ENCODE measurements around the gene RGS6.

The RGS6 gene

GRCh38 chr14:72540836-72541235 lies 608.6 kb downstream of the RGS6 start:
- no peak for DNase-seq

DNA sequence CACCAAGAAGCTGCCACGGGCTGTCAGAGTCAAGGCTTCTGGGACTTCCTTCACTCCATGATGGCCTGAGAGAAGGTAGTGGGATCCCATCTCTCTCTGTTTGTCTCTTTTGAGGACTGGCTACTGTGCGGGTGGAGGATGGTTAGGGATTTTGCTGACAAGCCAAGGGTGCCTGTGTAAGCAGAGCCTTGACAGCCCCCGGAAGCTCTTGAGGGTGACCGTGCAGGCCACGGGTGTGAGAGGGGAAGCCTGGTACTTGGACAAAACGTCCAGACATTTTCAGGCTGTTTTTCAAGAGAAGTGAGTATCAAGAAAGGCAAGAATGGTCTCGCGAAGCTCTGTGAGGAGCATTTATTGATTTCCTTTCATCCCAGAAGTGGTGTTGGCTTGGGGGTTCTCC lies 609.3 kb downstream of the RGS6 start:
- DNase-seq = no peak

- no peak for DNase-seq
Measured at GRCh38 chr14:72543341-72543740, 611.1 kb downstream of the RGS6 start.

- DNase-seq = no peak
Measured at GRCh38 chr14:72544615-72545387, 612.6 kb downstream of the RGS6 start.

GRCh38 chr14:72545411-72546311 lies 613.4 kb downstream of the RGS6 start:
- DNase-seq = no peak

GRCh38 chr14:72546344-72547016 lies 614.3 kb downstream of the RGS6 start:
- DNase-seq = no peak

- DNase-seq = no peak
Measured at GRCh38 chr14:72547999-72548398, 615.8 kb downstream of the RGS6 start.

- DNase-seq = no peak
Measured at GRCh38 chr14:72549026-72549425, 616.8 kb downstream of the RGS6 start.

DNA sequence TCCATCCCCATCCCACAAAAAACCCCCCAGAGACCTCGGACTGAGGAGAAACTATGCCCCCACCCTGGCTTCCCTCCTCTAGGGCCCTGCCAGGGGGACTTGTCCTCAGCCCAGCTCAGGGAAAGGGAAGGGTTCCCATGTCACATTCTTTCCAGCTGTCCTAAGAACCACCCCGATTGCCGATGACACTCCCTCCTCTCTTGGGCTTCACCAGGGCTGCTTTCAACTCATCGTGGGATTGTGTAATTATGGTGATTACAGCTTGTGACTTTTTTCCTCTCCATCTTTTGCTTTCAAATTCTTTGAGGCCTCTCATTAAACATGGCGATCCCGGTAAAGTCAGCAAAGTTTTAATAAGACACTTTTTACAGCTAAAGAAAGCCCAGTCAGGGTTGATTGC lies 617.6 kb downstream of the RGS6 start:
- DNase-seq = no peak

GRCh38 chr14:72550513-72550912 lies 618.3 kb downstream of the RGS6 start:
- DNase-seq = no peak

GRCh38 chr14:72552236-72552635 lies 620.0 kb downstream of the RGS6 start:
- no peak for DNase-seq

DNA sequence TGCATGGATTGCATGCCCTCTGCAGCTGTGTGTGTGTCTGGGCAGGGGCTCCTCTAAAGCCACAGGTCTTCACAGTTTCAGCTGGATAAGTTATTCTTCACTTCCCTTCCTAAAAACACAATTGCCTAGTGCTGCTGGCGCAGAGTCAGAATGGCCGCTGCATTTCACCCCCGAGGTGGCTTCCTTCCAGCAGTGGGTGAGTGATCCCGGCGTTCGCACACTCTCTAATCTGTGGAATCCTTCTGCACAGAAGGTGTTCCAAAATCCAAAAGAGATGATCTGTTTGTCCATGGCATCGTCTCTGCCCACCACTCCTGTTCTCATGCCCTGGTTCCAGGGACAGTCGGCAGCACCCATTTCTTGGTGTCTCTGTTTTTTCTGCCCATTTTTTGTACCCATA lies 620.9 kb downstream of the RGS6 start:
- DNase-seq = no peak

- DNase-seq = no peak
Measured at GRCh38 chr14:72553656-72554055, 621.4 kb downstream of the RGS6 start.

DNA sequence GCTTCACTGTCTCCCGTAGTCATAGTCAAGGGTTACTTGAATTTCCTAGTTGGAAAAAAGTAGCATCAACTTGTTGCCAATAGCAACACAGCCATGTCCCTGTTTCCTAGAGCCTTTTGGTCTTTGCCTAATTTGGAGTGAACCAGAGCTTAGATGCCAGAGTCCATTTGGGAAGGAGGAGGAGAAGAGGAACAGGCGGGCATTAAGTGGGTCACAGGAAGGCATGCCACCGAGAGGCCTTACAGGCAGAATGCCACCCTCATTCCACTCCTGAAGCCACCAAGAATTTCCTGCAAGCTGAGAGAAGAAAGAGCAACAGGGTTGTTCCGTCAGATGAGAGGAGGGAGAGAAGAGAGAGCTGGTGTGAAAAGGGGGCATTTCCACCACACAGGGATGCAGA lies 622.2 kb downstream of the RGS6 start:
- DNase-seq = no peak

DNA sequence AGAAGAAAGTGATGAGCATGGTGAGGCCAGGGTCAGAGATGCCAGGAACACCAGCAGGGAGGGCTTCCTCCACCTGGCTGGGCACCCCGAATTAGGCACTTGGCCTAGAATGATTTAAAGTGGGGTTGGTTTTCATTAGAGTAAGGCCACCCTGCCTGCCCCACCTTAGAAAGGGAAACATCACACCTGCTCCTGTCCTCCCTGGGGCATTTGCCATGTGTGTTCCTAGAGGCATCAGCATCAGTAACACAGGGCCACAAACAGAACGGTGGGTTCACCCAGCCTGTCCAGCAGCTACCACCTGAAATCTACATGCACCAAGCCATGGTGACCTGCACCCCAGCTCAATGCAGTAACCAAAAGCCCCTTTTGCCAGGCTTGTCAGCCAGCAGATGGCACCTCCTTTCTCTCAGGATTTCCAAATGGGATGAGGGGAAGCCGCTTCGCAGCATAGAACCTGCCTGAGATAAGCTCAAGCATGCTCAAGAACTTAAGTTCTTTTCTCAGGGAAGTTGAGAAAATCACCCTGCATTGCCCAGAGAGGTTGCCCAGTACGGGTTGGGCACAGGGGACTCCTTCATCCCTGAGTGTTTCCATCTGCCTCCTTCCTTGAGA lies 622.9 kb downstream of the RGS6 start:
- DNase-seq = no peak

- no peak for DNase-seq
Measured at GRCh38 chr14:72555609-72556000, 623.4 kb downstream of the RGS6 start.

- no peak for DNase-seq
Measured at GRCh38 chr14:72557671-72558070, 625.4 kb downstream of the RGS6 start.

DNA sequence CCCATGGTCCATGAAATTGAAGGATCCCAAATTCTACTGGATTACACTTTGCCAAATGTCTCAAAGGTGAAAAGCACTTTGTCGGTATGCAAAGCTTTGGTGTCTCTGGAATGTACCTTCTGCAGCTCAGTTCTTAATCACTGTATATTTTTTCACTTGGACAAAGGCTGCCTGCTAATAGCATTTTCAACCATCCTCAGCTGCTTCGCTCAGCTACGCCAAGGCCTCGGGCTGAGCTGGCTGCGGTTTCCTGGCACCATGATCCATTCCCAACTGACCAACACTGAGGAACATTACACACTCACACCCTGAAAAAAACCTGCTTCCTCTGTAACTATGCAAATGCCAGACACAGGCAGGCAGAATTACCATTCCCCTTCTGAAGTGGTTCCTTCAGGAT lies 626.5 kb downstream of the RGS6 start:
- no peak for DNase-seq

DNA sequence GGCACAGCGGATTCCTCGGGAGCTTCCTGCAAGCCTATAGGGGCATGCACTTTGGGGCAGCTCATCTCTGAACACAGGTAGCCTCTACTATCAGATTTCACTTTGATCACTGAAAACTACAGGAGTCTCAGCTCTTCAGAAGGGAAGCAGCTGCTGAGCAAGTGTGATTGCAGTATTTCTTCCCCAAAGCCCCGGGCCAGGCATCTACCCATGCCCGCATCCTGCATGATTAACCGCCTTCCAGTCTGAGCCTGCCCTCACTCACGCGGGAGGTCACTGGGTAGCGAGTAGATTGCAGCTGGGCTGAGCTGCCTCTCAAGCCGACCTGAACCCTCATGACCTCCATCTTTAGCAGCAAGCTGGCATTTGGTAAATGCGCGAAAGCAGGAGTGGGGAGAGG lies 627.0 kb downstream of the RGS6 start:
- no peak for DNase-seq

- DNase-seq = no peak
Measured at GRCh38 chr14:72559669-72560255, 627.5 kb downstream of the RGS6 start.

DNA sequence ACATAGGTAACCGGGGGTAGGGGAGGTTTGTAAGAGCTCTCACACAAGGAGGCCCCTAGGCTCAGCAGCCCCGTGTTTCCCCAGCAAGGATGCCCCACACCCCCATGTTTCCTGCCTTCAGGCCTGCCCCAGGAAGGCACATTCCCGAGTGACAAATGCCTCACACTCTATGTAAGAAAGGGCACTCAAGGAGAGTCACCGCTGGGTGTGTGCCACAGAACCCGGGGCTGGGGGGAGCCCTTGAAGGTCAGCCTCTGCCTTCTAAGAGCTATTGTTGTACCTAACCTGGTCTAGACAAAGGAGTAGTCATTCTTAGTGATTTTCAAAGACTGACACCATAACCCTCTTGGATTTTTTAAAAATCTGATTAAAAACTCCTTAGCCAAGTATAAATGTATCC lies 628.1 kb downstream of the RGS6 start:
- no peak for DNase-seq

DNA sequence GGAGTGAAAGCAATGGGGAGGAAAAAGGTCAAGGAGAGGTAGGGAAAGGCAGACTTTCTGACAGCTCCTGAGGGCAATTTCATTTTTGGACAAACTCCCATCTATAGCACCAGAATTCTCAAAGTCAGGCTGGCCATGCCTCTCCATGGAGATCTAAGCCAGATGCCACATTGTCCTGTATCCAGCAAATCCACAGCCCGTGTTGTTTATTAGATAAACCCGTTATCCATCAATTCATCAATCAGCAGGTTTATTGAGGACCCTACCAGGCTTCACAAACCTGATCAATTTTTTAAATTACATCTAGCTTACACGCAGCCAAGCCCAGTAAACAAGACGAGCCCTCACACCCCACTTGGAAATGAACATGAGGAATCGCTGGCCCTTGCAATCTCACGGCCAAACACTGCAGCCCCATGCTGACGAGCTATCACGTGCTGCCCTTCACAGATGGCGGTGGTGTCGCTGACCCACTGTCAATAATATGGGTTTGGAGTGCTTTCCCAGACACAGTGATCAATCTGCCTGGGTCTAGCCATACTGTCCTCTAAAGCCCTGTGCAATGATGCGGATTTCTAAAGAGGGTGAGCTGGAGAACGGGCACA lies 628.8 kb downstream of the RGS6 start:
- no peak for DNase-seq
